ENCODE data around the gene GNRHR. TPM values are rescaled to one million over a fixed set of nuclear protein-coding genes. Genes with fewer than 3 reads are reported as not detected.
A peak's percentile ranks its signal among the peaks of the same experiment; 100 is the strongest.

Gene GNRHR
- total RNA-seq, 1 donor from 2014 or later: not detected

DNA sequence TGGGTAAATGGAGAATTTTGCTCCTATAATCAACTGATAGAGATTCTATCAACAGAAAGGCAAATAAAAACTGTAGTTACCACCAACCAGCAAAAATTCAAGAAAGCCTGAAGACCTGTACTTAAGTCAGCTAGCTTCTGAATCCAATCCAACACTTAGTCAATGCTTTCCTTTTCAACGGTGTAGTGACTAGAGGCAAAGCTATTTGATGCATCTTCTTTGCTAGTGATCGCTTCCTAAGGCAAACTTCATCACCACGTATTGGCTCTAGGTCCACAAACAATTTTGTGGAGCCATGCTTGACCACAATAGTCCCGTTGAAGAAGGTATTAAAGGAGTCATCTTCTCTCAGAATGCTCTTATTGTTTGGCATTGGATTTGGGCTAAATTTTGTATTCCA, 28.2 kb downstream of the GNRHR start:
- TF ChIP-seq, protein P1, sequence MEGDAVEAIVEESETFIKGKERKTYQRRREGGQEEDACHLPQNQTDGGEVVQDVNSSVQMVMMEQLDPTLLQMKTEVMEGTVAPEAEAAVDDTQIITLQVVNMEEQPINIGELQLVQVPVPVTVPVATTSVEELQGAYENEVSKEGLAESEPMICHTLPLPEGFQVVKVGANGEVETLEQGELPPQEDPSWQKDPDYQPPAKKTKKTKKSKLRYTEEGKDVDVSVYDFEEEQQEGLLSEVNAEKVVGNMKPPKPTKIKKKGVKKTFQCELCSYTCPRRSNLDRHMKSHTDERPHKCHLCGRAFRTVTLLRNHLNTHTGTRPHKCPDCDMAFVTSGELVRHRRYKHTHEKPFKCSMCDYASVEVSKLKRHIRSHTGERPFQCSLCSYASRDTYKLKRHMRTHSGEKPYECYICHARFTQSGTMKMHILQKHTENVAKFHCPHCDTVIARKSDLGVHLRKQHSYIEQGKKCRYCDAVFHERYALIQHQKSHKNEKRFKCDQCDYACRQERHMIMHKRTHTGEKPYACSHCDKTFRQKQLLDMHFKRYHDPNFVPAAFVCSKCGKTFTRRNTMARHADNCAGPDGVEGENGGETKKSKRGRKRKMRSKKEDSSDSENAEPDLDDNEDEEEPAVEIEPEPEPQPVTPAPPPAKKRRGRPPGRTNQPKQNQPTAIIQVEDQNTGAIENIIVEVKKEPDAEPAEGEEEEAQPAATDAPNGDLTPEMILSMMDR (conservative IDR thresholded peaks at IDR 0.05): no peak
- DNase-seq (ENCODE audit: extremely low spot score, unreplicated experiment): no peak
- Mint-ChIP-seq H3K27ac (no peak overlapping the region), H3K4me1 (ENCODE audit: unreplicated experiment) (peaks cover 4% of the 10 kb centered on the region), H3K36me3 (peaks cover 8% of the 10 kb centered on the region), H3K27me3 (no peaks in the 10 kb centered on the region), H3K4me3 (no peak overlapping the region), H3K9me3 (peaks cover 5% of the 10 kb centered on the region)

DNA sequence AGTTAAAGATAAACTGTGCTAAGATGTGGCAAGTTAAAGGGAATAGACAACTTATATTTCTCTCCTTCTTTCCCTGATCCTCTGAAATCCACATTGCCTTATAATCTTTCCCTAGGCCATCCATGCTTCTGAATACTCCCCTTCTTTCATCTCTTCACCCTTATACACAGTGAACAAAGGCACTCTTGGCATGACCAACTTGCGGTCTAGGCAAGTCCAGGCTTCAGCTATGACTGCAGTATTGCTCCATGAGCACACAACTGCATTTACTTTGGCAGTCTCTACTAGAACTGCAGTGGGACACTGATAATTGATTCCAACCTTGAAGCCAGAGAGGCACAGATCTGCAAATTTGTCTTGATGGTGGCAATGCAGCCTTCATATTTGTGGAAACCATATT, 29.1 kb downstream of the GNRHR start:
- Mint-ChIP-seq H3K27ac (no peak overlapping the region), H3K9me3 (peaks cover 5% of the 10 kb centered on the region), H3K4me3 (no peak overlapping the region), H3K36me3 (peaks cover 8% of the 10 kb centered on the region), H3K4me1 (ENCODE audit: unreplicated experiment) (peaks cover 4% of the 10 kb centered on the region), H3K27me3 (no peaks in the 10 kb centered on the region)
- TF ChIP-seq, protein P1 (conservative IDR thresholded peaks at IDR 0.05): no peak
- DNase-seq (ENCODE audit: extremely low spot score, unreplicated experiment): no peak

DNA sequence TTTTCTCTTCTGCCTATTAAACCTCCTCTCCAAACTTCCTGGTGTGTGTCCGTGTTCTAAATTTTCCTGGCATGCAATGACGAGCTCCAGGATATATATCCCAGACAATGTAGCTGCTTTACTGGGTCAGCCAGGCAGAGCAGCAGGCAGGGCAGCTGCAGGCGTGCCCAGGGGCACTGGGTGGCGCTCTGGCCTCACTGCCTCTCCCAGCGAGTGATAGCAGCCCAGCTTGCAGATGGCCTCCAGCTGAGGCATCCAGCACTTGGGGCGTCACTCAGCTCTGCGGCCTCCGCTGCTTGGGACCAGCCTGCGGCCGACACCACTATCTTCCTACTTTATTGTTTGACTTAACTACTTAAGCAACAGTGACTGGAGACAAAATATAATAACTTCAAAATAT, 30.2 kb downstream of the GNRHR start:
- H3K4me3 Mint-ChIP-seq: no peak overlapping the region
- H3K9me3 Mint-ChIP-seq: peaks cover 5% of the 10 kb centered on the region
- H3K27me3 Mint-ChIP-seq: no peaks in the 10 kb centered on the region
- H3K36me3 Mint-ChIP-seq: peaks cover 8% of the 10 kb centered on the region
- peaks cover 4% of the 10 kb centered on the region for H3K4me1 Mint-ChIP-seq (ENCODE audit: unreplicated experiment)
- TF ChIP-seq, protein P1 (conservative IDR thresholded peaks at IDR 0.05): no peak
- DNase-seq (ENCODE audit: extremely low spot score, unreplicated experiment): no peak
- no peak overlapping the region for H3K27ac Mint-ChIP-seq

DNA sequence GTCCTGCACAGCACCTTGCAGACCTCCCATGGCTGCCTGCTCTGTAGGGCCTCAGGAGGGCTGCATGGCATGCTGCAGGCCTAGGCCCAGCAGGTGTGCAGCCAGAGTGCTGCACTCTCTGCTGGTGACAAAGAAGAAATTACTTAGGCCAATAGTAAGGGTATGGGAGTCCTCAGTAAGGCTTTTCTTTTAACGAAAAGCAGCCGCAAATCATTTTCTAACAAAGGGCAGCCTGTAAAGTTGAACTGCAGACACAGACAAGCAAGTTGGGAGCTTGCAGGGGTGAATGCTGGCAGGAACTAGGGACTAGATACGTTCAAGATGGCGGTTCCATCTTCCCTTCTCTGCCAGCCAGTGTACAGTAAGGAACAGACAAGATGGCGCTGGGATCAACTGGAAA, 30.8 kb downstream of the GNRHR start:
- Mint-ChIP-seq H3K9me3 (peaks cover 5% of the 10 kb centered on the region), H3K27ac (no peak overlapping the region), H3K36me3 (peaks cover 5% of the 10 kb centered on the region), H3K4me3 (no peak overlapping the region), H3K4me1 (ENCODE audit: unreplicated experiment) (peaks cover 4% of the 10 kb centered on the region), H3K27me3 (no peaks in the 10 kb centered on the region)
- TF ChIP-seq, protein P1 (conservative IDR thresholded peaks at IDR 0.05): no peak
- no peak for DNase-seq (ENCODE audit: extremely low spot score, unreplicated experiment)

DNA sequence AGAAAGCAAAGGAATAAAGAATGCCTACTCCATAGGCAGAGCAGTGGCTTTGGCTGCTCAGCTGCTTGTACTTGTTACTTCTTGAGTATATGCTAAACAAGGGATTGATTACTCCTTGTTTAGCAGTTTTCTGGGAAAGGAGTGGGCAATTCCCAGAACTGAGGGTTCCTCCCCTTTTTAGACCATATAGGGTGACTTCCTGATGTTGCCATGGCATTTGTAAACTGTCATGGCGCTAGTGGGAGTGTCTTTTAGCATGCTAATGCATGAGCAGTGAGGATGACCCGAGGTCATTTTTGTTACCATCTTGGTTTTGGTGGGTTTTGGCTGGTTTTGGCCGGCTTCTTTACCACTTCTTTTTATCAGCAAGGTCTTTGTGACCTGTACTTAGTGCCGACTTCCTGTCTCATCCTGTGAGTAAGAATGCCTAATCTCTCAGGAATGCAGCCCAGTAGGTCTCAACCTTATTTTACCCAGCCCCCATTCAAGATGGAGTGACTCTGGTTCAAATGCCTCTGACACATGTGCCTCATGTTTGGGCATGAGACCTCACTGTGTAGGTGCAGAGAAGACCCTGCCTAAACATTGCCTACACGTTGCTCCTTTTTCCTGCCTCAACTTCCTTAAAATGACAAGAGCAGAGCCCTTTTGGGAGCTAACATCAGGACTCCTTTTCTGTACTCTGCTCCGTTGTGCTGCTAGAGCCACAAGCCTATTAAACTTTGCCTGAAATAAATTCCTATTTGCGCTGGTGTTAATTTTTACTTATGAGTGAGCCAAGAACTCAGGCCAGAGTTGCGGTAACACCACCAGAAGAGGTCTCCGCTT, 32.2 kb downstream of the GNRHR start:
- H3K4me1 Mint-ChIP-seq (ENCODE audit: unreplicated experiment): peaks cover 4% of the 10 kb centered on the region
- H3K36me3 Mint-ChIP-seq: peaks cover 5% of the 10 kb centered on the region
- H3K4me3 Mint-ChIP-seq: no peak overlapping the region
- H3K27ac Mint-ChIP-seq: peak overlapping the region; percentile 8
- DNase-seq (ENCODE audit: extremely low spot score, unreplicated experiment): no peak
- peaks cover 5% of the 10 kb centered on the region for H3K9me3 Mint-ChIP-seq
- TF ChIP-seq, protein P1 (conservative IDR thresholded peaks at IDR 0.05): no peak
- no peaks in the 10 kb centered on the region for H3K27me3 Mint-ChIP-seq

Data from type B pancreatic cell (in vitro differentiated cells).